HG03097 (cell line): ENCODE results near the gene ZNF624.
"Not testable (repeated sequence)": the region's sequence is repeated elsewhere in the genome, so short reads cannot be mapped to it uniquely, and the experiment has no call there.

Experiments used
- ATAC-seq: cut with Tn5 transposase; IDR thresholded peaks from one replicate; pipeline ENCODE4 v1.9.1; 2021; ENCODE audit not compliant: unreplicated experiment, low FRiP score

Gene ZNF624

GRCh38 chr17:16653367-16654041 is at the start of gene ZNF624:
Gene ZNF624, minus strand, starts transcription at chr17:16653850.
- ATAC-seq, result peak; percentile 93

- ATAC-seq, result not testable (repeated sequence)
These were observed 44.0 kb upstream of the ZNF624 start for GRCh38 chr17:16697603-16698002.

GRCh38 chr17:16690447-16690846 is 36.8 kb upstream of the ZNF624 start:
- ATAC-seq, result not testable (repeated sequence)

- not testable (repeated sequence) for ATAC-seq
These were observed 36.2 kb upstream of the ZNF624 start, which contains the start of gene CCDC144A for GRCh38 chr17:16689731-16690281. Gene CCDC144A, plus strand, starts transcription at chr17:16690241. Its CDS starts 160 bp downstream, at chr17:16690401.

GRCh38 chr17:16687151-16687550 is 33.5 kb upstream of the ZNF624 start:
- not testable (repeated sequence) for ATAC-seq

GRCh38 chr17:16686019-16686418 is 32.4 kb upstream of the ZNF624 start:
- ATAC-seq, result not testable (repeated sequence)

- not testable (repeated sequence) for ATAC-seq
These were observed 29.9 kb upstream of the ZNF624 start for GRCh38 chr17:16683290-16684138.

- no peak for ATAC-seq
These were observed 23.1 kb upstream of the ZNF624 start for GRCh38 chr17:16676676-16677268.

- not testable (repeated sequence) for ATAC-seq
These were observed 13.4 kb upstream of the ZNF624 start for GRCh38 chr17:16666907-16667636.

- not testable (repeated sequence) for ATAC-seq
These were observed 12.9 kb upstream of the ZNF624 start for GRCh38 chr17:16666553-16666906.

GRCh38 chr17:16662936-16663335 is 9.3 kb upstream of the ZNF624 start:
- no peak for ATAC-seq

- no peak for ATAC-seq
These were observed 7.6 kb upstream of the ZNF624 start for GRCh38 chr17:16661217-16661616.

GRCh38 chr17:16652847-16653366 is 743 bp downstream of the ZNF624 start:
- ATAC-seq, result peak; percentile 29

- no peak for ATAC-seq
These were observed 1.4 kb downstream of the ZNF624 start for GRCh38 chr17:16652252-16652651.

GRCh38 chr17:16649585-16649984 is 4.1 kb downstream of the ZNF624 start:
- ATAC-seq, result no peak

GRCh38 chr17:16639438-16639837 is 14.2 kb downstream of the ZNF624 start:
- no peak for ATAC-seq

- ATAC-seq, result no peak
These were observed 30.4 kb downstream of the ZNF624 start for GRCh38 chr17:16623282-16623681.

GRCh38 chr17:16622540-16623277 is 30.9 kb downstream of the ZNF624 start:
- no peak for ATAC-seq

- ATAC-seq, result no peak
These were observed 36.1 kb downstream of the ZNF624 start for GRCh38 chr17:16617481-16618060.
